ENCODE data around the gene SOHLH1.

Gene SOHLH1, protein sequence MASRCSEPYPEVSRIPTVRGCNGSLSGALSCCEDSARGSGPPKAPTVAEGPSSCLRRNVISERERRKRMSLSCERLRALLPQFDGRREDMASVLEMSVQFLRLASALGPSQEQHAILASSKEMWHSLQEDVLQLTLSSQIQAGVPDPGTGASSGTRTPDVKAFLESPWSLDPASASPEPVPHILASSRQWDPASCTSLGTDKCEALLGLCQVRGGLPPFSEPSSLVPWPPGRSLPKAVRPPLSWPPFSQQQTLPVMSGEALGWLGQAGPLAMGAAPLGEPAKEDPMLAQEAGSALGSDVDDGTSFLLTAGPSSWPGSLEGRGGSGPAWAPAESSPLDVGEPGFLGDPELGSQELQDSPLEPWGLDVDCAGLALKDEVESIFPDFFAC

DNA sequence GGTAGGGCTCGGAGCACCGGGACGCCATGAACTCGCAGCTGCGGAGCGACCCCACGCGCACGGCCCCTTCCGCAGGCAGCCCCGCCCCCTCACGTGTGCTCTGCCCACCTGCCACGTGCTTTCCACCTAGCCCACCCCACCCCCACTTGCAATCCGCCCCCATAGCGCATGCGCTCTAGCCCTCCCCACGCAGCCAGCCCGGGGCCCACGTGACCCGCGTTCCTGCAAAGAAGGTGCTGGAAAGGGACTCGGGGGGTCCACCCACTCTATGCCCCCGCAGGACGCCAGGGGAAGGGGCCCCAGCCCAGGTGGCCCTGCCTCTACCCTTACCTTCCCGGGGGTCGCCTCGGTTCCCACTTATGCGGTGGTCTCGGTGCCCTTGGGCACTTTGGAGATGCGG lies at the start of gene SOHLH1:
SOHLH1 (minus strand) TSS at position 42 of the 400 bp plus-strand sequence; CDS start at position 28, 14 bp downstream.
- POLR2A ChIA-PET (ENCODE audit: low non-redundant PET), result no interaction called here
- DNase-seq (ENCODE audit: low spot score), result no peak
- no peak within 1 kb of the TSS for H3K27ac ChIP-seq
- TF ChIP-seq, protein P1, sequence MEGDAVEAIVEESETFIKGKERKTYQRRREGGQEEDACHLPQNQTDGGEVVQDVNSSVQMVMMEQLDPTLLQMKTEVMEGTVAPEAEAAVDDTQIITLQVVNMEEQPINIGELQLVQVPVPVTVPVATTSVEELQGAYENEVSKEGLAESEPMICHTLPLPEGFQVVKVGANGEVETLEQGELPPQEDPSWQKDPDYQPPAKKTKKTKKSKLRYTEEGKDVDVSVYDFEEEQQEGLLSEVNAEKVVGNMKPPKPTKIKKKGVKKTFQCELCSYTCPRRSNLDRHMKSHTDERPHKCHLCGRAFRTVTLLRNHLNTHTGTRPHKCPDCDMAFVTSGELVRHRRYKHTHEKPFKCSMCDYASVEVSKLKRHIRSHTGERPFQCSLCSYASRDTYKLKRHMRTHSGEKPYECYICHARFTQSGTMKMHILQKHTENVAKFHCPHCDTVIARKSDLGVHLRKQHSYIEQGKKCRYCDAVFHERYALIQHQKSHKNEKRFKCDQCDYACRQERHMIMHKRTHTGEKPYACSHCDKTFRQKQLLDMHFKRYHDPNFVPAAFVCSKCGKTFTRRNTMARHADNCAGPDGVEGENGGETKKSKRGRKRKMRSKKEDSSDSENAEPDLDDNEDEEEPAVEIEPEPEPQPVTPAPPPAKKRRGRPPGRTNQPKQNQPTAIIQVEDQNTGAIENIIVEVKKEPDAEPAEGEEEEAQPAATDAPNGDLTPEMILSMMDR (conservative IDR thresholded peaks at IDR 0.05; ENCODE audit: low read depth), result no peak
- CTCF ChIA-PET, result no interaction called here

DNA sequence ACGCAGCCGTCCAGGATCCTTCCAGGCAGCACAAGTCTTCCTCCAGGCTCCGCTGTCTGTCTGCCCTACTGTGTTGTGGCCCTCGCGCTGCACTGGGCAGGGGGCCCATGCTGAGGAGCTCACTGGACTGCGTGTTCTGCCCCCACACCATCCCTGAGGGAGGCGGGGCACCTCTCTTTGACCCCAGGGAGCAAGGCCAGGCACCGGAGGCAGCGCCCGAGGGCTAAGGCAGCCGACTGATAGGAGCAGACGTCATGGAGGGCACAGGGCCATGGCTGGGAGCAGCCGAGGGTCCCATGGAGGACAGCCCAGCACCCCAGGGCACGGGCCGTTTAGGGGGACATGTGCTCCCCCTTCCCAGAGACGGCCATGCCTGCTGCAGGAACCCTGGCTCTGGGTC lies 49.4 kb upstream of the SOHLH1 start:
- TF ChIP-seq, protein P1 (conservative IDR thresholded peaks at IDR 0.05; ENCODE audit: low read depth), result no peak

DNA sequence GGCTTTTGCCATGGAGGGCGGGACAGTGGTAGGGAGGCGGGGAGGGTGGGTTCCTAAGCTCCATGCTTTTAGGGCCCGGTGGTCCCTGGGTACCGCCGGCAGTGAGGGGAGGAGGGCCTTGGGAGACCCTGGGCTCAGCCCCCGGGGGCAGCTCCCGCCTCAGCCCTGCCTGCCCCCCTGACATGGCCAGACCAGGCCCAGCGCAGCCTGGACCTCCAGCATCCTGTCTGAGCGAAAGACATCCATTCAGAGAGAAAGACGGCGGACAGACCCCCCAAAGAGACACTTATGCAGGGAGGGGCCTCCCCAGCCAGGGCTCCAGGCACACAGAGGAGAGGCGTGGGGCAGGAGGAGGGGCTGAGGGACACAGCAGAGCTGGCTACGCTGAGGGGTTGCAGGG lies 48.0 kb upstream of the SOHLH1 start:
- TF ChIP-seq, protein P1 (conservative IDR thresholded peaks at IDR 0.05; ENCODE audit: low read depth), result no peak
- ChIA-PET POLR2A (ENCODE audit: low non-redundant PET) (no interaction called here), CTCF (interaction anchor here (0.8 kb wide), 1 partner anchor 144 kb away, joined by 3 read pairs; no protein-coding TSS in a partner anchor)
- no peak for DNase-seq (ENCODE audit: low spot score)
- H3K27ac ChIP-seq, result no peak overlapping the region

More for the DNA sequence above, 49.4 kb upstream of the SOHLH1 start:
- CTCF ChIA-PET, result interaction anchor here (0.6 kb wide), 2 partner anchors 80 to 146 kb away, joined by 3 to 4 read pairs; no protein-coding TSS in a partner anchor
- H3K27ac ChIP-seq, result no peak overlapping the region
- DNase-seq (ENCODE audit: low spot score), result no peak
- POLR2A ChIA-PET (ENCODE audit: low non-redundant PET), result no interaction called here

DNA sequence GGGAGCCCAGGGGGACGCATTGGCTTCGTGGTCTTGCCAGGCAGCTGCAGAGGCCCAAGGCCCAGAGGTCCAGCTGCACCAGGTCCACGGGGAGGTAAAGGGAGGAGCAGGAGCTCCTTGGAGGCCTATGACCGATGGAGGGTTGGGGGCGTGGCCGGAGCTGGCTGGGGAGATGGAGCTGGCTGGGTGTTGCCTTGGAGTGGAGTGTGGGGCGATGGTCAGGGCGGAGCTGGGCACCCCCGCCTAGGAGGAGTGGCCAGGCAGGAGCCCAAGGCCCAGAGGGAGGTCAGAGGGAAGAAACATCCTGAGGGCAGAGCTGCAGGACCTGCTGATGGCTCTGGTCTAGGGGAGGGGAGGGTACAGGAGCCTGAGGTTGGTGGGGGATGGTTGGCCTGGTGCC lies 47.3 kb upstream of the SOHLH1 start:
- TF ChIP-seq, protein P1 (conservative IDR thresholded peaks at IDR 0.05; ENCODE audit: low read depth), result no peak
- H3K27ac ChIP-seq, result no peak overlapping the region
- CTCF ChIA-PET, result interaction anchor here (0.8 kb wide), 1 partner anchor 143 kb away, joined by 3 read pairs; no protein-coding TSS in a partner anchor
- POLR2A ChIA-PET (ENCODE audit: low non-redundant PET), result no interaction called here
- no peak for DNase-seq (ENCODE audit: low spot score)

DNA sequence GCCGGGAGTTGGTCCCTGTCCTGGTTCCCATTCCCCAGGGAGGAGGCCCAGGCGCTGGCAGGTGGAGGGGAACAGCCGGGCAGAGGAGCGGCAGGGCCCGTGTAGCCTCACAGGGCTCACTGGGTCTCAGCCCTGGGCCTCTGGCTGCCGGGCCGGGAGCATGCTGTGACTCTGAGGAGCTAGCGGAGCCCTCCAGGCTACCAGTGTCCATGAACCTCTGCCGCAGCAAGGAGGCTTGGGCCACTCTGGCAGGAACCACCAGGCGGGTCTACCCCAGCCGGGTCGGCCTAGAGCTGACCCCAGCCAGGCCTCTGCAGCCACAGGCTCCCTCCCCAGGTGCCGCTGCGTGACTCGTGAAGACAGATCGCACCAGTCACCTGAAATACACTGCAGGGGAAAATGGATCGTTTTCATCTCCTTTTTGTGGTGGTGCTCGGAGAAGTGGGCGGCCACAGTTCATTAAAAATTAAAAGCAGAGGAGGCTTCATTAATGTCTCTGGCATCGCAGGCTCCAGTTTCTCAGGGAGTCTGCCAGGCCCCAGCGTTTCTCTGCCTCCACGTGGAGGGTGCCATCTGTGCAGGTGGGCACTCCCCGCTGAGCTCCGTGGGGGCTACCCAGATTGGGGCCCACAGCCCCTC lies 46.5 kb upstream of the SOHLH1 start:
- CTCF ChIA-PET, result interaction anchor here (0.6 kb wide), 1 partner anchor 12 kb away, joined by 4 read pairs; no protein-coding TSS in a partner anchor

DNA sequence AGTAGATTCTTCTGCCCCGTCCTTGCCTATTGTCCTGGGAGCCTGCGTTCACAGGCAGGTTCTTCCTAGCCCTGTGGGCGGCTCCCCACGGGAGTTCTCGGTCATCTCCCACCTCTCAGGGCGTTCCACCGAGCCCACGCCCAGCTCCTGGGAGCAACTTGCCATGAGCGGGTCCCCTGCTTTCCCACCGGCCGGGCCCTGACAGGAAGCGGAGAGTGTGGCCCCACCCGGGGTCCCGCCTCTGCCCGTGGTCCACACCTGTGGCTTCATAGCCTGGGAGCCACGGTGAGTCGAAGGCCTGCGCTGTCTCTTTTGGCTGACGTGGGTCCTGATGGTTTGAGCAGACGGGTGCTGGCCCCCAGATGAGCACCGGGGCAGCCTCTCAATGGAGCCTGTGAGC lies 45.9 kb upstream of the SOHLH1 start:
- TF ChIP-seq, protein P1 (conservative IDR thresholded peaks at IDR 0.05; ENCODE audit: low read depth), result no peak
- CTCF ChIA-PET, result interaction anchor here (0.6 kb wide), 1 partner anchor 11 kb away, joined by 4 read pairs; no protein-coding TSS in a partner anchor
- POLR2A ChIA-PET (ENCODE audit: low non-redundant PET), result no interaction called here
- no peak for DNase-seq (ENCODE audit: low spot score)
- no peak overlapping the region for H3K27ac ChIP-seq

More for the DNA sequence above, 46.5 kb upstream of the SOHLH1 start:
- TF ChIP-seq, protein P1 (conservative IDR thresholded peaks at IDR 0.05; ENCODE audit: low read depth), result no peak
- no peak for DNase-seq (ENCODE audit: low spot score)
- POLR2A ChIA-PET (ENCODE audit: low non-redundant PET), result no interaction called here
- no peak overlapping the region for H3K27ac ChIP-seq
